NB4 (cell line): ENCODE data around the gene BBX.

Experiments
- POLR2A ChIP-seq: IDR thresholded peaks from 2 replicates; pipeline ENCODE4 v1.6.1; 2011; ENCODE audit warnings: mild to moderate bottlenecking; ENCODE audit not compliant: insufficient read length; ENCODE audit errors: extremely low read depth
- TF ChIP-seq, protein P1 (sequence below): IDR thresholded peaks from one replicate; pipeline ENCODE4 v1.5.1; 2012; ENCODE audit warnings: low read depth, low read length
- TF ChIP-seq, protein P2 (sequence below): IDR thresholded peaks from 2 replicates; pipeline ENCODE4 v1.6.1; 2011; ENCODE audit warnings: low read depth, low read length

DNA sequence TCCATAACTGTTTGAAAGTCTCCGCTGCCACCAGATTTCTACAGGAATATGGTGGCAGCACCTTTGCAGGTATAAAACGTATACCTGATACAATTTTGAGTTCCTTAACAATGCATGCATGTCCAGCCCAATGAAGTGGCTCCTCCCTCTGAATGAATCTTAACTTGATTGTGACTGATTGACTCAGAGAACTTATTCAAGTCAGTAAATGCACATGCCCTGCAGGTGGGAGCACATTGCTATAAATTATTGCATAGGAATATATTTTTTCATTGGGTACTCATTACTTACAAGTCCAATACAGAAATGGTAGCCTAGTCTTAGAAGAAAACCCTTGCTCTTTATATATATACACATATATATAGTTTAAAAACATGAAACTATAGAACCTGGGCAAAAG lies 259.3 kb downstream of the BBX start:
- TF ChIP-seq, protein P1, sequence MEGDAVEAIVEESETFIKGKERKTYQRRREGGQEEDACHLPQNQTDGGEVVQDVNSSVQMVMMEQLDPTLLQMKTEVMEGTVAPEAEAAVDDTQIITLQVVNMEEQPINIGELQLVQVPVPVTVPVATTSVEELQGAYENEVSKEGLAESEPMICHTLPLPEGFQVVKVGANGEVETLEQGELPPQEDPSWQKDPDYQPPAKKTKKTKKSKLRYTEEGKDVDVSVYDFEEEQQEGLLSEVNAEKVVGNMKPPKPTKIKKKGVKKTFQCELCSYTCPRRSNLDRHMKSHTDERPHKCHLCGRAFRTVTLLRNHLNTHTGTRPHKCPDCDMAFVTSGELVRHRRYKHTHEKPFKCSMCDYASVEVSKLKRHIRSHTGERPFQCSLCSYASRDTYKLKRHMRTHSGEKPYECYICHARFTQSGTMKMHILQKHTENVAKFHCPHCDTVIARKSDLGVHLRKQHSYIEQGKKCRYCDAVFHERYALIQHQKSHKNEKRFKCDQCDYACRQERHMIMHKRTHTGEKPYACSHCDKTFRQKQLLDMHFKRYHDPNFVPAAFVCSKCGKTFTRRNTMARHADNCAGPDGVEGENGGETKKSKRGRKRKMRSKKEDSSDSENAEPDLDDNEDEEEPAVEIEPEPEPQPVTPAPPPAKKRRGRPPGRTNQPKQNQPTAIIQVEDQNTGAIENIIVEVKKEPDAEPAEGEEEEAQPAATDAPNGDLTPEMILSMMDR, result no peak
- TF ChIP-seq POLR2A, result no peak
- TF ChIP-seq, protein P2, sequence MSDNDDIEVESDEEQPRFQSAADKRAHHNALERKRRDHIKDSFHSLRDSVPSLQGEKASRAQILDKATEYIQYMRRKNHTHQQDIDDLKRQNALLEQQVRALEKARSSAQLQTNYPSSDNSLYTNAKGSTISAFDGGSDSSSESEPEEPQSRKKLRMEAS, result no peak
